Measurements from ENCODE around the gene MSTN. TPM values are rescaled to one million over a fixed set of nuclear protein-coding genes. Genes with fewer than 3 reads are reported as not detected.

Gene MSTN
- total RNA-seq, 4 donors from 2014 or later = 0.13 to 0.21 (median 0.19) TPM; not detected in 1

GRCh38 chr2:190053426-190053825, 9.1 kb downstream of the MSTN start:
- no peak for DNase-seq
- Histone ChIP-seq H3K9me3 (no peaks in the 10 kb centered on the region), H3K27ac (no peak overlapping the region), H3K36me3 (no peaks in the 10 kb centered on the region), H3K4me1 (peaks cover 0 to 27% (median 3%) of the 10 kb centered on the region in 3 donors), H3K27me3 (no peaks in the 10 kb centered on the region), H3K4me3 (no peak overlapping the region)
- 49 to 53% methylated on average over 5 of the region's 5 CpGs for WGBS, 2 donors
- no peak for TF ChIP-seq CTCF (IDR thresholded peaks at IDR 0.05)
- no peak for TF ChIP-seq POLR2A (IDR thresholded peaks at IDR 0.05)
- intact Hi-C loops (cut with DNase I) = no loop called here

- Histone ChIP-seq H3K36me3 (no peaks in the 10 kb centered on the region), H3K4me1 (peaks cover 0 to 27% (median 3%) of the 10 kb centered on the region in 3 donors), H3K27me3 (no peaks in the 10 kb centered on the region), H3K9me3 (no peaks in the 10 kb centered on the region), H3K4me3 (no peak overlapping the region), H3K27ac (no peak overlapping the region)
- TF ChIP-seq POLR2A (IDR thresholded peaks at IDR 0.05) (no peak), CTCF (IDR thresholded peaks at IDR 0.05) (no peak)
- intact Hi-C loops (cut with DNase I) = no loop called here
- 51 to 52% methylated on average over 5 of the region's 5 CpGs for WGBS, 2 donors
- no peak for DNase-seq
Observed at GRCh38 chr2:190052307-190052706, 10.2 kb downstream of the MSTN start.

- Histone ChIP-seq H3K36me3 (no peaks in the 10 kb centered on the region), H3K4me3 (no peak overlapping the region), H3K4me1 (peaks cover 0 to 27% (median 3%) of the 10 kb centered on the region in 3 donors), H3K27me3 (no peaks in the 10 kb centered on the region), H3K9me3 (no peaks in the 10 kb centered on the region), H3K27ac (no peak overlapping the region)
- no peak for DNase-seq
- intact Hi-C loops (cut with DNase I) = no loop called here
- TF ChIP-seq POLR2A (IDR thresholded peaks at IDR 0.05) (no peak), CTCF (IDR thresholded peaks at IDR 0.05) (no peak)
Observed at GRCh38 chr2:190051223-190051622, 11.3 kb downstream of the MSTN start.

- intact Hi-C loops (cut with DNase I) = no loop called here
- Histone ChIP-seq H3K36me3 (no peaks in the 10 kb centered on the region), H3K4me3 (no peak overlapping the region), H3K9me3 (no peaks in the 10 kb centered on the region), H3K4me1 (peaks cover 0 to 27% (median 3%) of the 10 kb centered on the region in 3 donors), H3K27ac (no peak overlapping the region), H3K27me3 (no peaks in the 10 kb centered on the region)
- DNase-seq = no peak
- TF ChIP-seq POLR2A (IDR thresholded peaks at IDR 0.05) = no peak
- no peak for TF ChIP-seq CTCF (IDR thresholded peaks at IDR 0.05)
Observed at GRCh38 chr2:190050001-190050400, 12.5 kb downstream of the MSTN start.

- no peak for DNase-seq
- intact Hi-C loops (cut with DNase I) = no loop called here
- H3K27ac ChIP-seq = no peak overlapping the region
- H3K4me3 ChIP-seq = no peak overlapping the region
- H3K4me1 ChIP-seq = no peaks in the 10 kb centered on the region
- 80 to 100% methylated on average over 1 to 2 of the region's 2 CpGs for WGBS, 2 donors
- peaks cover 0 to 6% (median 0%) of the 10 kb centered on the region in 4 donors for H3K27me3 ChIP-seq
- no peak for TF ChIP-seq POLR2A (IDR thresholded peaks at IDR 0.05)
- no peak for TF ChIP-seq CTCF (IDR thresholded peaks at IDR 0.05)
- no peaks in the 10 kb centered on the region for H3K36me3 ChIP-seq
- no peaks in the 10 kb centered on the region for H3K9me3 ChIP-seq
Observed at GRCh38 chr2:190044866-190045265, 17.7 kb downstream of the MSTN start.
